Subcutaneous adipose tissue (tissue), 4 donors: Measurements from ENCODE around the gene SLC8B1. TPM values are rescaled to one million over a fixed set of nuclear protein-coding genes. Genes with fewer than 3 reads are reported as not detected.

Experiments used
- CTCF ChIP-seq: fragments of 450-650 bp; IDR thresholded peaks from one replicate; pipeline ENCODE4 v1.5.1; 2016; ENCODE audit warnings: low read depth, mild to moderate bottlenecking, control low read depth, antibody characterized with exemption, moderate library complexity
- total RNA-seq, 4 donors: library from RNA; depleted of rRNA; stranded (reverse); fragments of >200 nt; gene quantifications; one replicate each; pipeline ENCODE4 v1.1.0, GENCODE V29; 2016

SLC8B1 gene
- total RNA-seq, 4 donors from 2014 or later = 16.8 to 53.9 (median 39.1) TPM

- no peak for TF ChIP-seq CTCF
These were observed 77.3 kb downstream of the SLC8B1 start for GRCh38 chr12:113257564-113257963.

- no peak for TF ChIP-seq CTCF
These were observed 80.6 kb downstream of the SLC8B1 start for GRCh38 chr12:113254298-113254697.

GRCh38 chr12:113253532-113254285 is 81.2 kb downstream of the SLC8B1 start:
- TF ChIP-seq CTCF = no peak

- TF ChIP-seq CTCF = no peak
These were observed 82.4 kb downstream of the SLC8B1 start for GRCh38 chr12:113252494-113252893.

GRCh38 chr12:113251404-113252070 is 83.4 kb downstream of the SLC8B1 start:
- no peak for TF ChIP-seq CTCF

GRCh38 chr12:113250045-113250444 is 84.9 kb downstream of the SLC8B1 start:
- TF ChIP-seq CTCF = no peak

- TF ChIP-seq CTCF = no peak
These were observed 85.4 kb downstream of the SLC8B1 start for GRCh38 chr12:113249546-113249945.
